OCI-LY1 (cell line): ENCODE results near the gene SYNDIG1.

Source experiments
- H2AFZ ChIP-seq: fragments of 200-600 bp; sonication (generic), shearing (Covaris generic); 2 replicates; pipeline ENCODE4 v1.6.0; 2014; ENCODE audit warnings: antibody characterized with exemption, mild to moderate bottlenecking, low read length
- H3F3A ChIP-seq: fragments of 200-600 bp; sonication (generic), shearing (Covaris generic); 2 replicates; pipeline ENCODE4 v1.6.0; 2014; ENCODE audit warnings: mild to moderate bottlenecking, antibody characterized with exemption, low read length, moderate library complexity; ENCODE audit not compliant: insufficient read depth
- H3K27ac ChIP-seq: fragments of 200-600 bp; sonication (generic); 2 replicates; pipeline ENCODE4 v1.5.1; 2014; ENCODE audit warnings: low read length, mixed run types, mild to moderate bottlenecking, low read depth; ENCODE audit not compliant: poor library complexity, severe bottlenecking
- H3K27me3 ChIP-seq: fragments of 200-600 bp; sonication (generic); 2 replicates; pipeline ENCODE4 v1.6.0; 2014; ENCODE audit warnings: antibody characterized with exemption, mild to moderate bottlenecking, low read length, moderate library complexity; ENCODE audit not compliant: insufficient read depth
- H3K36me3 ChIP-seq: fragments of 200-600 bp; sonication (generic); 2 replicates; pipeline ENCODE4 v1.6.1; 2014; ENCODE audit warnings: mild to moderate bottlenecking, antibody characterized with exemption, low read length, moderate library complexity, mixed read lengths; ENCODE audit not compliant: insufficient read depth
- H3K4me1 ChIP-seq: fragments of 200-600 bp; sonication (generic); 2 replicates; pipeline ENCODE4 v1.5.1; 2014; ENCODE audit warnings: mild to moderate bottlenecking, low read length, moderate library complexity; ENCODE audit not compliant: insufficient read depth, severe bottlenecking
- H3K4me2 ChIP-seq: fragments of 200-600 bp; sonication (generic), shearing (Covaris generic); 2 replicates; pipeline ENCODE4 v1.6.1; 2014; ENCODE audit warnings: low read length
- H3K4me3 ChIP-seq: fragments of 200-600 bp; sonication (generic); 2 replicates; pipeline ENCODE4 v1.5.1; 2014; ENCODE audit warnings: low read length, low read depth, mild to moderate bottlenecking, mixed read lengths; ENCODE audit not compliant: poor library complexity, severe bottlenecking
- H3K79me2 ChIP-seq: fragments of 200-600 bp; shearing (Covaris generic); 2 replicates; pipeline ENCODE4 v1.6.1; 2016; ENCODE audit warnings: mixed run types, low read length, mixed read lengths; ENCODE audit not compliant: insufficient read depth
- H3K9ac ChIP-seq: fragments of 200-600 bp; sonication (generic), shearing (Covaris generic); 2 replicates; pipeline ENCODE4 v1.6.1; 2014; ENCODE audit warnings: mild to moderate bottlenecking, low read length, mixed read lengths
- H3K9me2 ChIP-seq: fragments of 200-600 bp; sonication (generic), shearing (Covaris generic); 2 replicates; pipeline ENCODE4 v1.6.1; 2014; ENCODE audit warnings: low read depth, mild to moderate bottlenecking, low read length, mixed read lengths
- H3K9me3 ChIP-seq: fragments of 200-600 bp; shearing (Covaris generic); 2 replicates; pipeline ENCODE4 v1.6.1; 2014; ENCODE audit warnings: low read length, mixed read lengths
- H4K20me1 ChIP-seq: fragments of 200-600 bp; sonication (generic), shearing (Covaris generic); 2 replicates; pipeline ENCODE4 v1.6.0; 2016; ENCODE audit warnings: mild to moderate bottlenecking, low read length; ENCODE audit not compliant: insufficient read depth
- EZH2 ChIP-seq: fragments of 200-600 bp; sonication (generic), shearing (Covaris generic); IDR thresholded peaks from 2 replicates; pipeline ENCODE4 v1.8.0; 2017; ENCODE audit warnings: borderline replicate concordance, mixed run types, mild to moderate bottlenecking, antibody characterized with exemption, low read length, moderate library complexity, mixed read lengths
- TF ChIP-seq, protein P1 (sequence below): fragments of 200-600 bp; sonication (generic), shearing (Covaris generic); IDR thresholded peaks from 2 replicates; pipeline ENCODE4 v1.5.1; 2017; ENCODE audit warnings: mild to moderate bottlenecking, antibody characterized with exemption, low read length, moderate library complexity, mixed read lengths

The SYNDIG1 gene

GRCh38 chr20:24705486-24705885, 236.1 kb downstream of the SYNDIG1 start:
- Histone ChIP-seq H3F3A (no peaks in the 10 kb centered on the region), H3K4me3 (no peak overlapping the region), H3K9ac (no peak overlapping the region), H3K4me1 (no peaks in the 10 kb centered on the region), H3K9me2 (no peaks in the 10 kb centered on the region), H4K20me1 (no peaks in the 10 kb centered on the region), H3K27ac (no peak overlapping the region), H3K79me2 (no peaks in the 10 kb centered on the region), H3K9me3 (no peaks in the 10 kb centered on the region), H3K27me3 (no peaks in the 10 kb centered on the region), H2AFZ (no peak overlapping the region), H3K36me3 (no peaks in the 10 kb centered on the region), H3K4me2 (no peak overlapping the region)
- TF ChIP-seq, protein P1, sequence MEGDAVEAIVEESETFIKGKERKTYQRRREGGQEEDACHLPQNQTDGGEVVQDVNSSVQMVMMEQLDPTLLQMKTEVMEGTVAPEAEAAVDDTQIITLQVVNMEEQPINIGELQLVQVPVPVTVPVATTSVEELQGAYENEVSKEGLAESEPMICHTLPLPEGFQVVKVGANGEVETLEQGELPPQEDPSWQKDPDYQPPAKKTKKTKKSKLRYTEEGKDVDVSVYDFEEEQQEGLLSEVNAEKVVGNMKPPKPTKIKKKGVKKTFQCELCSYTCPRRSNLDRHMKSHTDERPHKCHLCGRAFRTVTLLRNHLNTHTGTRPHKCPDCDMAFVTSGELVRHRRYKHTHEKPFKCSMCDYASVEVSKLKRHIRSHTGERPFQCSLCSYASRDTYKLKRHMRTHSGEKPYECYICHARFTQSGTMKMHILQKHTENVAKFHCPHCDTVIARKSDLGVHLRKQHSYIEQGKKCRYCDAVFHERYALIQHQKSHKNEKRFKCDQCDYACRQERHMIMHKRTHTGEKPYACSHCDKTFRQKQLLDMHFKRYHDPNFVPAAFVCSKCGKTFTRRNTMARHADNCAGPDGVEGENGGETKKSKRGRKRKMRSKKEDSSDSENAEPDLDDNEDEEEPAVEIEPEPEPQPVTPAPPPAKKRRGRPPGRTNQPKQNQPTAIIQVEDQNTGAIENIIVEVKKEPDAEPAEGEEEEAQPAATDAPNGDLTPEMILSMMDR = no peak
- TF ChIP-seq EZH2 = no peak

GRCh38 chr20:24708411-24709295, 239.2 kb downstream of the SYNDIG1 start:
- Histone ChIP-seq H3K9me2 (no peaks in the 10 kb centered on the region), H3K9me3 (no peaks in the 10 kb centered on the region), H3K27me3 (no peaks in the 10 kb centered on the region), H3K27ac (no peak overlapping the region), H3K79me2 (no peaks in the 10 kb centered on the region), H3F3A (no peaks in the 10 kb centered on the region), H3K36me3 (no peaks in the 10 kb centered on the region), H3K4me2 (no peak overlapping the region), H3K9ac (no peak overlapping the region), H3K4me1 (no peaks in the 10 kb centered on the region), H3K4me3 (no peak overlapping the region), H4K20me1 (no peaks in the 10 kb centered on the region), H2AFZ (no peak overlapping the region)
- TF ChIP-seq, protein P1 = no peak
- no peak for TF ChIP-seq EZH2
